ENCODE data around the gene KCNJ9.

KCNJ9 gene

DNA sequence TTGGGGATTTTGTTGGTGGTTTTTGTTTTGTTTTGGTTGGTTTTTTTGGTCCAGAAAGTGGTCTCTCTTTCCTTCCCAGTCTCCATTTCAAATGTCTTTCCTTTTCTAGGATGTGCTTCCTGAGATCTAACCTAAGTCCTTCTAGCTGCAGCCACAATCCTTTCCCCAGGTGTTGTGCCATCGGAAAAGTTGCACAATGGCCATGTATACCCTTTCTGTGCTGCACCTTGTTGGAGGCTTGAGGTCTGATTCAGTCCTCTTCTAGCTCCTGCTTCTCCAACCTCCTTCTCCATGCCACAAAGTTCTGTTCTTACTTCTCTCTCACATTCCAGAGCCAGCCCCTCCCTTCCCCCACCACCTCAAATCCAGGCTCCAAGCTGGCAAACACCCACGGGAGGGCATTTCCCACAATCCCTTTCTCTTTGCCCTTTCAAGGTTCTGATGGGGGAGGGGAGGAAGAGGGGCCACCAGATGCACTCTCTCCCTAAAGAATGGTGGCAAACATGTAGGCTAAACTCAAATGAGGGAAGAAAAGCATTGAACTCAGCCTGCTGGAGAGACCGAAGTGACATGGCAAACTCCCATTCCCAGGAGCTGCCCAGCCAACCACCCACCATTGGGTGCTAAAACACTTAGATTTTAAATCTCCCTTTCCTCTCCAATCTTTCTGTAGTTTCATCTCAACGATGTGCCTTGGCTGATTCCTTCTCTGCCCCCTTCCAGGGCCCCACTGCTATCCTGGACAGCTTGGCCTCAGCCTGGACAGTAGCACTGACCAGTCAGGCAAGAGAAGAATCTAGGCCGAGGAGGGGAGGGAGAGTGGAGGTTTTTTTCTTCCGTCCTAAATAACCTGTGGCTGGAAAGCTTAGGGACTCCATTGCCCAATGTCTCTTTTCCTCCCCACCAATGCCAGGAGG lies 14.3 kb upstream of the KCNJ9 start:
- no peak for DNase-seq (ENCODE audit: low spot score)

DNA sequence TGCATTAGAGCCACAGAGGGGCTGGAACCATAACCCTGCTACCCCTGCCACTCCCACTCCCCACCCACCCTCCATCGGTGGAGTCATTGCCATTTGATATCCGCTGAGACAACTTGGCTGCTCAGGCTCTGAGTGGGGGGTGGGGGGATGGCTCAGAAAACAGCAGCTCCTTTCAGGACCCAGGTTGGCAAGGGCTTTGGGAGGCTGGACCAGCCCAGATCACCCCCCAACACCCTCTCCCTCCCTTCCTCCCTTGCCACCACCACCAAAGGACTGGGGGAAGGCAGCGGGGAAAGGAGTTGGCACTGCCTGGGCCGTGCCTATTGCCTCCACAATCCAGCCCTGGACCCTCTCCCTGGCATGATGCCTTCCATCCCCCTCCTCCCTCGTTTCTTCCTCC lies 13.1 kb upstream of the KCNJ9 start:
- no peak for DNase-seq (ENCODE audit: low spot score)

DNA sequence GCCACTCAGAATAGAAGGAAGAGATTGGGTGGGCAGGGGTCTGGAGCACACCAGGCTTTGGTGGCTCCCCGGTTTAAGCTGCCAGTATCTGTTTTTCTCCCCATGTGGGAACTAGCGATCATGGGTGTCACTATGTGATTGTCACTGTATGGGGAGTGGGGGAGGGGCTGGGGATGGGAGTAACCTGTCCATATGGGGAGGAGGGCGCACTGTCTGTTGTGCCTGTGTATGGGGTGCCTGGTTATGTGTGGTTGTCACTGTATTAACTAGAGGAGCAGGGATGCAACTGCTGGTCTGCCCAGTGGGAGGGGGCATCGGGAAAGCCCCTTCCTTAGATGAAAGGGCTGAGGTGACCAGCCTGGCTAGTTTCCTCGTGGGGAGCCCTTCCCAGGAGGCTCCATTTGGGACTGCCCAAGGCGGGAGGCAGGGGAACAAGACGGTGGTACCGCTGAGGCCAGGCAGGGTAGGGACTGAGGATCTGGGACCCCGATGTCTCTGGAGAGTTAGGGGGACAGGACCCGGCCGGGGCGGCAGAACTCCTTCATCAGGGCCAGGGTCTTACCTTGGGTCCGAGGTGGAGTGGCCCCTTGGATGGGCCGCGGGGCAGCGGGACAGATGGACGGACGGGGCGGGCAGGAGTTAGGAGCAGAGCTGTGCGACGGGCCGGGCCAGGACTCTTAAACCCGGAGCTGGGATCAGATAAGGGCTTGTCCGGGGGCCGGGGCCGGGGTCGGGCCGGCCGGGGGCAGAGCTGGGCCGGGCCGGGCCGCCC lies 11.7 kb upstream of the KCNJ9 start, which contains the start of gene KCNJ10:
KCNJ10 (minus strand) TSS at position 701 of the 772 bp plus-strand sequence. CDS start 27,628 bp downstream, outside the sequence.
- DNase-seq (ENCODE audit: low spot score): no peak

DNA sequence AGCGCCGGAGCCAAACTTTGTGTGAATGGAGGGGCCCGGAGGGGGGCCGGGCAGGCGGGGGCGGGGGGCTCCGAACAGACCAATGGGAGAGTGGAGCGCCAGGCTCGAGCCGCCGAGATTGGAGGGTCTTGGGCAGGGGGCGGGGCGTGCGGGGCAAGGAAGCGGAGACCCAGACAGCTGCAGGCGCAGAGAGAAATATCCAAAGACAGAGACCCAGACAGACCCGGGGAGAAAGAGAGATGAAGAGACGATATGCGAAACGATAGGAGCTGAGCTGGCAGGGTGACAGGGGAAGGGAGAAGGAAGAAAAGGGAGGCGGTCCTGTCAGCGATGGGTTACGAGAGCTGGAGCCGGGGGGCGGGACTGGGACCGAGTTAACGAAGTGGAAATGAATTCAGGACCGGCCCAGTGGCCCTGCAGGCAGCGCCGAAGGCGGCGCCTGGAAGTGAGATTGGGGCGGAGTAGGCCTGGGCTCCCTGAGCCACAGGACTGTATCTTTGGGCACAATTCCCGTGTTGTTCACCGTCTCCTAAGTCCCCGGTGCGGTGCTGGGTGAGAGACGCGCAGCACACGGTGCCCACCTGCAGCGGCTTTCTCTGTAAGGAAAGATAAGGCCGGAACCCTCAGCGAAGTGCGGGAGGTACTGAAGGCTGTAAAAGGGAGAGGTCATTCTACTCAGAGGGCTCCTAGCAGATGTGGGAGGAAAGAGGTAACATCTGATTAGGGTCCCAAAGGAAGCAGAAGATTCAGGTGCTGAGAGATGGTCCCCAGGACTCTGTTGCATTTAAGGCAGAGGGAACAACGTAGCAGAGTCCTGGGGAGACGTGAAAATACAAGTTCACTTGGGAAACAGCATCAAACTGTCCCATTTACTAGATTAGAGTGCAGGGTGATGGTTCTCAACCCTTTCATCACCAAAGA lies 10.8 kb upstream of the KCNJ9 start:
- DNase-seq (ENCODE audit: low spot score): peak; percentile 62

DNA sequence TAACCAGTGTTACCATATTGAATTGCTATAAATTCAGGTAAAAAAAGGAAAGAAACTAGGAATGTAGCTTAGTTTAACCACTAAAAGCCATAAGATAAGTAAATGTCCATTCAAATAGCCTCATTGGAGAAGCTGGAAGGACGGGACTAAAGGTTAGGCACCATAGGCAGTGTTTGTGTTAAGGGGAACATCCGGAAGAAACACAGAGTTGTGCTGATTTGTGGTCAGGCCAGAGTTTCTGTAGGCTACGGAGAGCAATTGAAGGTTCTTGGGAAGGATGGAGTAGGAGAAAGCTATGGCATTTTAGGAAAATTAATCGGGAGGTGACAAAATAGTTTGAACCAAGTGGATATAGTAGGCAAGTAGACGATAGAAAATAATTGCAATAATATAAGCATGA lies 10.0 kb upstream of the KCNJ9 start:
- DNase-seq (ENCODE audit: low spot score): no peak

DNA sequence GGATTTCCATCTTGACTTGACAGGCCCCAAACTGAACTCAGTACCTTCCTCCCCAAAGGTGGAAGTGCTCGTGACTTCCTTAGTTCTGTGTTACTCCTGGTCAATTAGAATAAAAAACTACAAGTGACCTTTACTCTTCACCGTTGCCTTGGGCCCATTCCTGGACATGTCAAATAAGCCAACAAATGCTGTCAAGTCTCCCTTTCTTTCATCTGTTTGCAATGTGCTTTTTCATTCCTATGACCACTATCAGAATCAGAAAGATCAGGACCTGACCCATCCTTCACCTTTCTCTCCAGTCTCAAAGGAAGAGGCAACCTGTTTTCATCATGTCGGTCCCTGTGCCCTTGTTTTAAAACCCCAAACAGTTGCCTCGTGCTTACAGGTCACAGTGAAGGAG lies 6.5 kb upstream of the KCNJ9 start:
- DNase-seq (ENCODE audit: low spot score): no peak

DNA sequence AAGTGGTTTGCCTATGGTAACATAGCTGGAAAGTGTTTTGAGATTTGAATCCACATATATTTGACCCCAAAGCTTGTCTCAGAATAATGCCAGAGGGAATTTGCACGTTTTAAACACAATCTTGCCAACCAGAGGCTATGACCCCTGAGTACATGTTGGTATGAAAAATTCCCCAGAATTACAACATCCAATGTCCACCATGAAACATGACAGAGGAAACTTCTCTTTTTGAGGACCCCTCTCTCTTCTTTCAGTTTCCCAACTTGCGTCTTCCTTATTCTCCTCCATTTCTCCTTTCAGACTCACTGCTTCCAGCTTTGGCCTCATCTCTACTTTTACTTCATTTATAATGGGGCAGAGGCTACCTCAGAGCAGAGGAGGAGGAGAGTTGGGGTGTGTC lies 5.5 kb upstream of the KCNJ9 start:
- no peak for DNase-seq (ENCODE audit: low spot score)

DNA sequence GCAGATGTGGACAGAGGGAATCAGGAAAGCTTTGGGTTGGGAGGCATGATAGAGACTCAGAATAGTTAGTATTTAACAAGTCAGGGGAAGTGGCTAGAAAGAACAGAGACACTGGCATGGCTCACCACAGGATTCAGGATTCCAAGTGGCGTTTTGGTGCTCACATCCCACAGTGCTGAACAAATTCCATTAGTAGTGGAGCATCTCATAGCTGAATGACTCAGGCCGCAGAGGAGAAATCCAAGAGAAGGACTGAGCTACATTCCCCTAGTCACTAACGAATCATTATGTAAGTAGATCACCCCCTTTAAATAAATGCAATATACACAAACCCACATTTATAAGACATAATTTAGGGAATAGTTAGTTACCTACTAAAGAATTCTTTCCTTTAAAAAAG lies 5.0 kb upstream of the KCNJ9 start:
- no peak for DNase-seq (ENCODE audit: low spot score)

DNA sequence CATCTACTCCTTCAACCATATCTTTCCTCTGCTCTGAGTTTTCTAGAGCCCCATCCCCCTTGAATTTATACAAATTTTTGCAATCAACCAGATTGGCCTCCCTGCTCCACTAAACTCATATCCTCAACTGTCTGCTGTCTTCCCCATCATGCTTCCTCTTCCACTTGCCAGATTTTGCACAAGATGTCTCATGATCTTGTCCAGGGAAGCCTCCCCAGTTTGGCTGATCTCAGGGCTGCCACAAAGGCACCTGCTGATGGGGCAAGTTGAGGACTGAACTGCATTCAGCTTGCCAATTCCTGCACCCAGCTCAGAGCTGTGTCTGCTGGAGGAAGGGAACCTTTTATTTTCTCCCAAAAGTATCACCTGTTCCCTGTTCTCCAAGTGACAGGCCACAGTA lies 3.9 kb upstream of the KCNJ9 start:
- no peak for DNase-seq (ENCODE audit: low spot score)

DNA sequence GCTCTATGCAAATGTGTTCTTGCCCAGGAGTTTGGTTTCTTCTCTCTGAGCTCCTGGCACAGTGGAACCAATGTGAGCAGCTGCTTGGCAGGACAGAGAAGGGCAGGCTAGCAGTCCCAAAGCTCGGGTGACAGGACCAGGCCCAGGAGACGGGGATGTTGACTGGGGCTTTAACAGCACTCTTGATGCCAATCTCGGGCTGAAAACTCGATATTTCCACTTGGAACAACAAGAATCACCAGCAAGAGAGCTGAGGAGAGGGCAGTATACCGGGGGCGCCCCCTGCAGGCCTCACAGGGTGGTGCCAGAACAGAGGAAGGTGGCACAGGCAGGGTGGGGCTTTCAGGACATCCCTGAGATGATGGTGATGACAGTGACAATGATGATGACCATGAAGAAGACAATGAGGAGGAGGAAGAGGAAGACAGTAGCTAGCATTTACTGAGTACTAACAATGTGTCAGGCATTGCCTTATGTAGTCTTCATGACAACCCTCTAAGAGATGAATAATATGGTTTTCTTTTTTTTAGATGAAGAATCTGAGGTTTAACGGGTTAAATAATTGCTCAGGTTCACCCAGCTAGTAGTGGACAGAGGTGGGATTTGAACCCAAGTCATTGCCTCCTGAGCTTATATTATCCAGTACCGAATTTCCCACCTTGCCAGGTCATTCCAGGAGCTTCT lies 2.7 kb upstream of the KCNJ9 start:
- DNase-seq (ENCODE audit: low spot score): no peak

DNA sequence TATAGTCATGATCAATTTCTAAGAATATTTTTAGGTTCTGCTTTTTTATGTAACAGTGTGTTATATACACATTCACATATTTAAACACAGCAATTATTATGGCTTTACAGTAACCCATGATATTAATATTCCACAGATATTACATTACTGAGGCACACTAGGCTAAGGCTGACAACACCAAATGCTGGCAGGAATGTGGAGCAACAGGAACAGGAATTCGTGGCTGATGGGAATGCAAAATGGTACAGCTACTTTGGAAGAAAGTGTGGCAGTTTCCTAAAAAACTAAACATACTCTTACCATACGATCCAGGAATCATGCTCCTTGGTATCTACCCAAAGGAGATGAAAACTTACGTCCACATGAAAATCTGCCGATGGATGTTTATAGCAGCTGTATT lies 1.9 kb upstream of the KCNJ9 start:
- DNase-seq (ENCODE audit: low spot score): no peak

DNA sequence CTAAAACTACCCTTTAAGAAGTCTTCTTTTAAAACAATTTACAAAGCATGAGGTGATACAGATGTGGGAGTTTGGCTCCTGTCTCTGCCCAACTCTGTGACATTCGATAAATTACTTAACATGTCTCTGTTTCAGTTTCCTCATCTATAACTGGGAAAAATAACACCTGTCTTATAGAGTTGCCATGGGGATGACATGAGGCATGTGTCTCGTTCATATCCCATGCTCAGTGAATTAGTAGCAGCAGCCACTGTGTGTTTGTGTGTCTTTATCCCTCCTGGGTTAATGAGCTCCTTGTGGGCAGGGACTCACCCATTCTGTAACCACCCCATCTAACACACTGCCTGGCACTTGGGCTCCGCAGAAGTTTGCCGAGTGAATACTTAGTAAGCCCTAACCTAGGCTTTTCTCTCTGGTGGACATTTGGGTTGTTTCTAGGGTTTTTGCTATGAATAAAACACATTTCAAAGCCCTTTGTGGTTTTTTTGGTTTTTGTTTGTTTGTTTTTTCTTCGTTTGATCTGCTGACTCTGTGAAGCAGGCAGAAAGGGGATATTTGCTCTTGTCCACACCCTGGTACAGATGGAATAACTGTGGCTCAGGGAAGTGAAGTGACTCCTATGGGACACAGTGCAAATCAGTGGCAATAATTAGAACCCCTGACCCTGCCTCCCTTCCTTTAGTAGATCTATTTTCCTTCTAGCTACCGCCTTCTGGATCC lies 797 bp upstream of the KCNJ9 start:
- no peak for DNase-seq (ENCODE audit: low spot score)

DNA sequence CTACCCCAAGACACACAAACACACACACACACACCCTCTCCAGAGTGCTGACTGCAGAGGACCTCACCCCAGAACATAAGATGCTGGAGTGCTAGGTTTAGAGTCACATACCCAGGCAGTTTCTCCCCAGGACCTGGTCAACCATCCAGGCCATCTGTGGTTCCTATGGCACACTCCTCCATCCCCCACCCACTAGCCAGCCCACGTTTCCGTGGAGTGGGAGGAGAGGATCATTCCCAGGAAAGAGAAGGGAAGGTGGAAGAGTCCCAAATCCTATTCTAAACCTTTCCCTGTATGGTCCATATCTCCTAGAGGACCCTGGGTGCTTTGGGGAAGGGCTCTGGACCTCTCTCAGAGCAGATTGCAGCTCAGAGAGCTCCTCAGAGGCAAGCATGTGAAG lies 1.1 kb downstream of the KCNJ9 start:
- DNase-seq (ENCODE audit: low spot score): no peak

DNA sequence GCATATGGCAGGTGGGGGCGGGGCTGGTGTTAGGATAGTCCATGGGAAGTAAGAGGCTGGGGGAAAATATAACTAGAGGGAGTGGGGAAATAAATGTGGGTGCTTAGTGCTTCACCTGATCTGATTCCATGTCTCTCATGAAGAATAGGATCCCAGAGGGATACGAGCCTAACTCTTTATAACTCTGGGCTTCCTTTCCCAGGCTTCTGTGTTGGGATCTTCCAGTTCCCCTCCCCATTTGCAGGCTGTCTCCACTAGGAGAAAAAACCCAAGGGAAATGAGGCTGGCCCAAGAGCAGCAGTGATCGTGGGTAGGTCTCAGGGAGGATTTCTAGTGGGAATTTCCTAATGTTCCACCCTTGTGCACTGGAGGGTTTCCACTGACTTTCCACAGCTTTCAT lies 1.6 kb downstream of the KCNJ9 start:
- DNase-seq (ENCODE audit: low spot score): no peak

DNA sequence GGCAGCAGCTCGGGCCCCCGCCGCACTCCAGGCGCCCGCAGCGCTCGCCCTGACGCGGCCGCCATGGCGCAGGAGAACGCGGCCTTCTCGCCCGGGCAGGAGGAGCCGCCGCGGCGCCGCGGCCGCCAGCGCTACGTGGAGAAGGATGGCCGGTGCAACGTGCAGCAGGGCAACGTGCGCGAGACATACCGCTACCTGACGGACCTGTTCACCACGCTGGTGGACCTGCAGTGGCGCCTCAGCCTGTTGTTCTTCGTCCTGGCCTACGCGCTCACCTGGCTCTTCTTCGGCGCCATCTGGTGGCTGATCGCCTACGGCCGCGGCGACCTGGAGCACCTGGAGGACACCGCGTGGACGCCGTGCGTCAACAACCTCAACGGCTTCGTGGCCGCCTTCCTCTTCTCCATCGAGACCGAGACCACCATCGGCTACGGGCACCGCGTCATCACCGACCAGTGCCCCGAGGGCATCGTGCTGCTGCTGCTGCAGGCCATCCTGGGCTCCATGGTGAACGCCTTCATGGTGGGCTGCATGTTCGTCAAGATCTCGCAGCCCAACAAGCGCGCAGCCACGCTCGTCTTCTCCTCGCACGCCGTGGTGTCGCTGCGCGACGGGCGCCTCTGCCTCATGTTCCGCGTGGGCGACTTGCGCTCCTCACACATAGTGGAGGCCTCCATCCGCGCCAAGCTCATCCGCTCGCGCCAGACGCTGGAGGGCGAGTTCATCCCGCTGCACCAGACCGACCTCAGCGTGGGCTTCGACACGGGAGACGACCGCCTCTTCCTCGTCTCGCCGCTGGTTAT lies 2.8 kb downstream of the KCNJ9 start:
- DNase-seq (ENCODE audit: low spot score): peak; percentile 54

DNA sequence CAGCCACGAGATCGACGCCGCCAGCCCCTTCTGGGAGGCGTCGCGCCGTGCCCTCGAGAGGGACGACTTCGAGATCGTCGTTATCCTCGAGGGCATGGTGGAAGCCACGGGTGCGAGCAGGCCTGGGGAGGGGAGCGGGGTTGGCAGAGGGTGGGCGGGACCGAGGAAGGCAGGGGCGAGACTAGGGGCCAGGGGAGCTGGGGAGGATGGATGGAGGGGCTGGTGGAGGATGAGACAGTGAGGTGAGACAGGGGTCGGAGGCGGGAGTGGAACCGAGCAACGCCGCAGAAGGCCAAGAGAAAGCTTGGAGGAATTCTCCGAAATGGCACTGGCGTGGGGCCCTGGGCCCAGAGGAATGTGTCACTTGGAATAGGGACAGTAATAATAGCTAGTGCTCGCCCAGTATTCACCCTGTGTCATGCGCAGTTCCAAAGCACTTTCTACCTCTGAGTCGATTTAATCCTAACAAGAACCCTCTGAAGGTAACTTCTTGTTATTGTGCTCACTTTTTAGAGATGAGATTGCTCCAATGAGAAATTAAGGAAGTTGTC lies 3.5 kb downstream of the KCNJ9 start:
- no peak for DNase-seq (ENCODE audit: low spot score)

DNA sequence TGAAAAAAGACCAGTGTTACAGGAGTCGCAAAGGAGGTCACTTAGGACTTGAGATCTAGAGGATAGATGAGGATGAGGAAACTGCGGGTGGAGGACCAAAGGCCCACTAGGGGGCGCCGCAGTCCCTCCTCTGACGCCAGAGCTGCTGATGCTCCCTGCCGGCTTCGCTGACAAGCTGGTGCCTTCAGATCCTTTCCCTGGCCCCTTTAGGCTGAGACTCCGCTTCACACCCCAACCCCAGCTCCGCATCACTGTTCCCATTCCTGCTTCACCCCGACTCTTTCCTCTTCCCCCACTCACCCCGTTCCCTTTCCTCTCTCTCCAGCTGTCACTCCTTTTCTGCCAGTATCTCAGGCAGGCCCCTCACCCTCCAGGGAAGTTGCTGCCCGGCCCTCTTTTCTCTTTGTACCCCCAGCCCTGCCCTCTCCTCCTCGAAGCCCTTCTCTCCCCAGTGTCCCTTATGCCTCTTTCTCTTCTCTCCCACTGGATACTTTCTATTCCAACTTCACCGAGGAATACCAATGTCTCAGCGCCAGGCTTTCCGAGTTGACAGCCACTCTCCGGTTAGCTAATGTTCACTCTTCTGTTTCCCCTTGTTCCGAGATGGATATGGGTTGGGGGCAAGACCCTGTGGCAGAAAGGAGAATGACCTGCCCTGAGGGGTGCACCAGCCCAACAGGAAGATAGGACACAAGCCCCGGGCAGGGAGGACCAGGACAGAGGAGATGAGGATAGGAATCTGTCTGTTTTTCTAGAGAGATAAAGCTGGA lies 4.5 kb downstream of the KCNJ9 start:
- peak; percentile 67 for DNase-seq (ENCODE audit: low spot score)

DNA sequence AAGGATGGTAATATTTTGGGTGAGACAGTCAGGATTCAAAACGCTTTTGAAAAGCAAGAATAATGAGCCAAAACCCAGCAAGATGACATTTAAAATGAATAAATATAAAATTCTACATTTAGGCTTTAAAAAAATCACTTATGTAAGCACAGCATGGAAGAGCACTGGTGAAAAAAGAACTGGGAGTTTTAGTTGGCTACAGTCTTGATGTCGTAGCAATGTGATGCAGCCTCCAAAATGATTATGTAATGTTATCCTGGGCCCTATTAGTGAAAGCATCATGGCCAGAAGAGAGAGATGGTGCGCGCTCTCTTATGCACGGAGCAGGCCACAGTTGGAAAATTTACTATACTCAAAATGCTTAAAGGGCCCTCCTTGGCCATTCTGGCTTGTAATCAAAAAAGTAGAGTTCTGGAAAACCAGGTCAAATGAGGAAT lies 5.1 kb downstream of the KCNJ9 start:
- no peak for DNase-seq (ENCODE audit: low spot score)

Measured in SK-N-DZ (cell line).